Measurements from ENCODE around the gene PSMA1. TPM values are rescaled to one million over a fixed set of nuclear protein-coding genes. Genes with fewer than 3 reads are reported as not detected.

Gene PSMA1
- total and polyA plus RNA-seq, 2 of the 8 experiments (the other 6 are each of a cell fraction or from before 2014, with no cell fraction given): 148 to 159 TPM

- TF ChIP-seq EP300 (IDR thresholded peaks at IDR 0.05; ENCODE audit: borderline replicate concordance in 1 of 2, low read depth in 2 of 2, low read length in 2 of 2) (peak in 1 of 2 experiments; percentile 96; a peak in 2 of 3 replicates), SIN3A (conservative IDR thresholded peaks at IDR 0.05 in 1 of 2, IDR thresholded peaks at IDR 0.05 in 1 of 2; ENCODE audit: low read depth in 1 of 2, low read length in 2 of 2) (peak; percentile 93 to 99), HDAC6 (IDR thresholded peaks at IDR 0.05; ENCODE audit: low read depth, low read length) (no peak), SP1 (IDR thresholded peaks at IDR 0.05; ENCODE audit: low read depth, low read length) (peak; percentile 98), CTBP2 (IDR thresholded peaks at IDR 0.05; ENCODE audit: borderline replicate concordance, insufficient read depth, insufficient read length, low read length) (peak; percentile 75), RAD21 (IDR thresholded peaks at IDR 0.05 in 1 of 2, conservative IDR thresholded peaks at IDR 0.05 in 1 of 2; ENCODE audit: low read depth in 2 of 2, low read length in 2 of 2) (peak; percentile 18 to 23; a peak in 3 of 4 replicates), MAX (IDR thresholded peaks at IDR 0.05) (peak; percentile 59), RBBP5 (IDR thresholded peaks at IDR 0.05; ENCODE audit: borderline replicate concordance, low read depth, low read length) (peak; percentile 92), ASH2L (IDR thresholded peaks at IDR 0.05; ENCODE audit: low read length) (peak; percentile 99), SAP30 (IDR thresholded peaks at IDR 0.05; ENCODE audit: insufficient read depth, insufficient replicate concordance, low read length) (peak; percentile 64), YY1 (IDR thresholded peaks at IDR 0.05; ENCODE audit: low read depth, low read length) (peak; percentile 86), CEBPB (IDR thresholded peaks at IDR 0.05; ENCODE audit: low read depth, low read length) (peak; percentile 97), SRF (IDR thresholded peaks at IDR 0.05; ENCODE audit: low read depth, low read length) (peak; percentile 97), BACH1 (IDR thresholded peaks at IDR 0.05; ENCODE audit: low read length) (no peak), TEAD4 (IDR thresholded peaks at IDR 0.05; ENCODE audit: low read depth, low read length) (0 out of 2 replicates have a peak, but pooled peaks have one; percentile 29), POLR2AphosphoS5 (IDR thresholded peaks at IDR 0.05; ENCODE audit: low read depth, low read length) (peak; percentile 81), TBP (IDR thresholded peaks at IDR 0.05; ENCODE audit: low read depth, low read length) (peak; percentile 62), PHF8 (conservative IDR thresholded peaks at IDR 0.05; ENCODE audit: low read depth, low read length) (peak; percentile 87), CREB1 (IDR thresholded peaks at IDR 0.05) (peak; percentile 67), EZH2 (IDR thresholded peaks at IDR 0.05; ENCODE audit: low read depth, low read length, severe bottlenecking) (no peak)
These were observed at the start of gene PSMA1 (continued) for GRCh38 chr11:14519917-14520746.

Measured in H1 (cell line).